ENCODE results near the gene KCNC3.

GRCh38 chr19:50359328-50359818, 30.2 kb upstream of the KCNC3 start:
- TF ChIP-seq CTCF (IDR thresholded peaks at IDR 0.05) (no peak), POLR2A (IDR thresholded peaks at IDR 0.05) (no peak), EP300 (IDR thresholded peaks at IDR 0.05) (no peak)
